ENCODE measurements around the gene CKLF.
"Not testable (repeated sequence)": the region's sequence is repeated elsewhere in the genome, so short reads cannot be mapped to it uniquely, and the experiment has no call there.

The CKLF gene, protein sequence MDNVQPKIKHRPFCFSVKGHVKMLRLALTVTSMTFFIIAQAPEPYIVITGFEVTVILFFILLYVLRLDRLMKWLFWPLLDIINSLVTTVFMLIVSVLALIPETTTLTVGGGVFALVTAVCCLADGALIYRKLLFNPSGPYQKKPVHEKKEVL

GRCh38 chr16:66552286-66553177 lies at the start of gene CKLF:
Gene CKLF (plus strand): TSS chr16:66552576. CDS start chr16:66552716, 140 bp downstream.
- peak; percentile 72 for DNase-seq (ENCODE audit: low read depth)

GRCh38 chr16:66503030-66503429 lies 49.3 kb upstream of the CKLF start:
- DNase-seq (ENCODE audit: low read depth), result no peak

- no peak for DNase-seq (ENCODE audit: low read depth)
Observed at GRCh38 chr16:66503612-66504011, 48.8 kb upstream of the CKLF start.

DNA sequence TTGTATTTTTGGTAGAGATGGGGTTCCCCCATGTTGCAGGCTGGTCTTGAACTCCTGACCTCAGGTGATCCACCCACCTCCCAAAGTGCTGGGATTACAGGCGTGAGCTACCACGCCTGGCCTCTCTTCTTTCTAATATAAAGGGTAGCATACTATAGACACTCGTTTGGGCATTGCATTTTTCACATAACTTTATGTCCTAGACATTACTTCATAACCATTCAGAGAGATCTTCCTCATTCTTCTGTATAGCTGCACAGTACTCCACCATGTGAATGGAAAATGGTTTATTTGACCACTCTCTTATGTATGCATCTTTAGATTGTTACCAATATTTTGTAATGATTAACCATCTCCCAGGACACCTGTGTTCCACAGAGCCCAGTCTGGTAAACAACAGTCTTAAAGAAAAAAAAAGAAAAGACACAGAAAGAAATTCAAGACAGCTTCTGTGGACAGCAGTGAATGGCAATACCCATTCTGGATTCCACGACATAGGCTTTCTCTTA lies 44.6 kb upstream of the CKLF start:
- DNase-seq (ENCODE audit: low read depth), result no peak

GRCh38 chr16:66508248-66508913 lies 44.0 kb upstream of the CKLF start:
- DNase-seq (ENCODE audit: low read depth), result no peak

DNA sequence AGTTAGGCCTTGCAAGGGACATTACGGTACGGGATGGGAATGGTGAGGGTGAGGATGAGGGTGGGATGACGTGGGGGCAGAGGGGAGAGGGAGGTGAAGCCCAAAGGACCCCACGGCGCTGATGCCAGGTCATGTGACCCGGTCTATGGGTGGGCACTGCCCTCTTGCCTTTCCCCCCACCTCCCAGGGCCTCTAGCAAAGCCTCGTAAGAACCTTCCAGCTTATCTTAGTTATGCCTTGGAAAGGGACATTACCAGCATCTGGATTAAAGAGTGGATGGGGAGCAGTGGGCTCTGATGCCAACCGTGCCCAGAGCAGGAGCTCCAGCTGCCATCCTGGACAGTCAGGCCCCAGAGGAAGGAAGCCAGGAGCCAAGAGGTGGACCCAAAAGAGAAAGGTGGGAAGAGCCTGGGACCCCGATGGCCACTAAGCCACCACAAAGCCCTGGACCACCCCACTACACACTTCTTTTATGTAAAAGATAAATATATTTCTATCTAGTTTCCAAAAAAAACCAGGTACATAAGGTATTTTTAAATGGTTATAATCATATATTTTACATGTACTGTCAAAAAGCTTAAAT lies 43.4 kb upstream of the CKLF start:
- no peak for DNase-seq (ENCODE audit: low read depth)

- no peak for DNase-seq (ENCODE audit: low read depth)
Observed at GRCh38 chr16:66509576-66509975, 42.8 kb upstream of the CKLF start.

- DNase-seq (ENCODE audit: low read depth), result no peak
Observed at GRCh38 chr16:66510298-66510697, 42.1 kb upstream of the CKLF start.

DNA sequence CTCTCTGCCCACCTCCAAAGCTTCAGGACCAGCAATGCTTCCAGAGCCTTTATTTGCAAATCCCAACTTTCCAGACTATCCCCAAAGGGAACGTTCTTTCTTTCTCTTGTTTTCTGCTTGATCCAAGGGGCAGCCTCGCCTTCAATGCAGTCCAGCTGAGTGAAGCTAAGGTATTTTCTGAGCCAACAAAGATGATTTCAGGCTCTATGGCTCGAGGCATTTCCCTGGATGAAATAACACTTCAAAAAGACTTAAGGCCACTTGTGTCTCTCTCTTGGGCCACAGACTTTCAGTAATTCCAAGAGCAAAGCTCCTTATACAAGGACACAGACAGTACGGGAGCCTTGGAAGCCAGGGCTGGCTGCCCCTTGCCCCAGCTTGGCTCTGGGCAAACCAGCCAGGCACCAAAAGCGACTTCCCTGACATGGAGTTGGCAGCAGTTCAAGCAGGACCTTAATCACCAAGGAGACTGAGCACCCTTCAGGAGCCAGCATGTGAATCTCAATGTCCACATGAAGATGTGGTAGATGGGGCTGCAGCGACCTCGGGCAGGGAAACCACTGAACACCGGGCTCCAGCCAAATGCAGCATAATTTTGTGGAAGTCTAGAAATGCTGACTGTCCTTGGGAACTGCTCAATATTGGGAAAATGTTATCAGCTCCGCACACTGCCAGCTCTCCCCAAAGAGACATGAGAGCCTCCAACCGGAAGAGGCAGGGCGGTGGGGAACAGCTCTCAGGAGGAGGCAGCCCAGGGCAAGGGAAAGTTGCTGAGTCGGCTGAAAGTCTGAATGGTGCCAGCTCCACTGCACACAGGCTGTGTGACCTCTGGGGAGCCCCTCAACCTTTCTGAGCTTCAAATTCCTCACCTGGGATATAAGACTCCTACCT lies 41.4 kb upstream of the CKLF start:
- no peak for DNase-seq (ENCODE audit: low read depth)

DNA sequence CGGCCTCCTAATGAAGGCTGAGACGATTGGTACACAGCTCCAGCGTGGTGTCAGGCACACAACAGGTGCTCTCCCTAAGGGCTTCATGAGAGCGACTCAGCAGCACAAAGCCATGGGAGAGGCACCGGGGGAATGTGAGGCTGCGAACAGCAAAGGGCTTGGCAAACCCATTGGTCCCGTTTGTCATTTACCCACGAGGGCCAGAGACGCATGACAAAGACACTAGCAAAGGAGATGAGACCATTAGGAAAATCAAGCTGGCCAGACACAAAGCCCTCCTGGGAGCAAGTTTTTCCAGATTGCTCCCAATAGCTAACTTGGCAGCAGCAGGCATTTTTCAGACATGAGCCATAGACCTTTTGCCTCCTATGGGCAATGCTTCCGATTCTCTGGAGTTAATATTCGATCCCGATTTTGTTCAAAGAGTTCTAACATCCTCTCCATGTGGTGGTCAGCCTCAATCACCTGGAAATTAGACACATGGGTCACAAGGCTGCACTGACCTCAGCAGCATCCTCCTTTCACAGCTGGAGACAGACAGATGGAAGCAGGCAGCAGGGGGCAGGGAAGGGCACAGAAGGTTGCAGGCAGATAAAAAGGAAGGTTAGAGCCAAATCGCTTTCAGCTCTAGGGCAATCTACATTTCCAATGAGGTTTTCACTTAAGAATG lies 40.6 kb upstream of the CKLF start:
- peak; percentile 51 for DNase-seq (ENCODE audit: low read depth)

- DNase-seq (ENCODE audit: low read depth), result no peak
Observed at GRCh38 chr16:66512272-66513110, 39.9 kb upstream of the CKLF start.

GRCh38 chr16:66513111-66513723 lies 39.2 kb upstream of the CKLF start:
- no peak for DNase-seq (ENCODE audit: low read depth)

DNA sequence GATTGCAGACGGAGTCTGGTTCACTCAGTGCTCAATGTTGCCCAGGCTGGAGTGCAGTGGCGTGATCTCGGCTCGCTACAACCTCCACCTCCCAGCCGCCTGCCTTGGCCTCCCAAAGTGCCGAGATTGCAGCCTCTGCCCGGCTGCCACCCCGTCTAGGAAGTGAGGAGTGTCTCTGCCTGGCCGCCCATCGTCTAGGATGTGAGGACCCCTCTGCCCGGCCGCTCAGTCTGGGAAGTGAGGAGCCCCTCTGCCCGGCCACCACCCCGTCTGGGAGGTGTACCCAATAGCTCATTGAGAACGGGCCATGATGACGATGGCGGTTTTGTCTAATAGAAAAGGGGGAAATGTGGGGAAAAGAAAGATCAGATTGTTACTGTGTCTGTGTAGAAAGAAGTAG lies 38.0 kb upstream of the CKLF start:
- not testable (repeated sequence) for DNase-seq (ENCODE audit: low read depth)

- DNase-seq (ENCODE audit: low read depth), result not testable (repeated sequence)
Observed at GRCh38 chr16:66514980-66515595, 37.3 kb upstream of the CKLF start.

DNA sequence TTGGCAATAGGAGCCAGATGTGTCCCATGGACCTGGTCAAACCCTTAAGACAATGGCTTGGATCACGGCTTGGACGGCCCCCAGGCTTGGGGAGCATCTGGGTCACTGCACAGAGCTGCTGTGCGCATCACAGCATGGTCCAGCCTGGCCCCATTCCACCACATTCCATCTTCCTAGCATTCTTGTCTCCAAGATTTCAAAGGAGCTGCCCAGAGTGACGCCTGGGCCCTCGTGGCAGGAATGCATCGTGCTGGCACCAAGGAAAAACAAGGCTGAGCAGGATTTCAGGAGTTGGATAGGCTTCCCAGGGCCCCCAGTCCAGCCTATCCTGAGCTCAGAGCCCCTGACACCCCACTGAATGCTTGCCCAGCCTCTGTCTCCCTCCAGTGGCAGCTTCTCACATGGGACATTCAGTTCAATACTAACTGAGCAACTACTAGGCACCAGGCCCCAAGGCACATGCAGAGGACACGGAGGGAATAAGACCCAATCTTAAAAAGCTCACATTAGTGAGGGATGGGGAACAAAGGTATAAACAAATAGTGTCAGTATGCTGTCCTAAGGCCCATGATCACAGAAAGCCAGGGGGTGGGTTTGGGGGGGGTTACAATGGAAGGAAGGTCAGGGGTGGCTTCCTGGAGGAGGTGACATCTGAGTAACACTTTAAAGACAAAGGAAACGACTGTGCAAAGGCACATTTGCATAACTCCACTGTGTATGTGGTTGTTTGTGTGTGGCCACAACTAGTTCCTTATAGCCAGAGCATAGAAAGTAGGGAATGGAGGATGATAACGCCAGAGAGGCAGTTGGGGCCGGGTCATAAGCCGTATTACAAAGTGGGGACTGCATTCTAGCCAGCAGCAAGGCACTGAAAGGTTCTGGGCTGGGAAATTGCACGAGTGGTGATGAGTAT lies 36.5 kb upstream of the CKLF start:
- no peak for DNase-seq (ENCODE audit: low read depth)

DNA sequence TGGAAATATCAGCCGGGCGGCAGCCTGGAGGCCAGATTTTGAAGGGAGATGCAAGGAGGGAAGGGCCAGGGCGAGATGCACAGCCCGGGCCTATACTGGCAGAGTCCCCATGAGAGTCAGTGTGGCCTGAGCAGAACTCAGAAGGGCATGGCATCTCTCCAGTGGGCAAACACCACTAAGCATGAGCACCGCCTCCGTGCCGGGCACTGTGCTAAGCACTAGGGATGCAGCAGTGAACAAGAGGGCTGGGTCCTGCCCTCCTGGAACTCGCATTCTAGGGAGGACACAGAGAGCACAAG lies 35.9 kb upstream of the CKLF start:
- DNase-seq (ENCODE audit: low read depth), result no peak

DNA sequence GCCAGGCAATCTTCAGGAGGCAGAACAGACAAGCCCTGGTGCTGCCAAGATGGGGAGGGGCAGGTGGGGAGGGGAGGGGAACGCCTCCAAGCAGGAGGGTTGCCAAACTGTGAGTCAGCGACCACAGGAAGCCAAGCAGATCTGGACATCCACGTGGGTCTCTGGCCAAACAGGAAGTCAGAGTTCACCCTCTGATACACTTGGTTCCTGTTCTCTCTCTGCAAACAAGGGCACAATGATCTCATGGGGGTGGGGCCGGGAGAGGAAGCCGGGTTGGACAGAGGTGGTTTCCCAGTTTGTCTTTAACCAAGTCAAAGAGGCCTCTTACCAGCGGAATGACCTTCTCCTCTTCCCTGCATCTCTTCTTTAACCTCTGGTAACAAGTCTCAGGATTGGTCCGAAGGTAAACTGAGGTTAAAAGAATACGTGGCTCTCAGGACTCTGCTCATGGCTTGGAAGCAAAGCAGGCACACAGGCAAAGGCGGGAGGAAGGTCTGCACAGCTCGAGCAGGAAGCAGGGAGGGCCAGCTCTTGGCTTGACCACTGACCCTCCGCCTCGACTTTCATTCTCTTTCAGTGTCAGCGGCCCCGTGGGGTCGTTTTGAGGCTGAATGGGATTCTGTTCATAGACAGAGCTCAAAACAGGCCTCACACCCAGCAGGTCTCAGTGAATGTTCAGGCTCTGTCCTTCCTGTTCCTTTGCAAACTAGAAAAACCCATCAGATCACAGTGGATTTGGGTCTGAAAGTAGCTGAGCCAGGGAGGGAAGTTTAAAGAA lies 35.4 kb upstream of the CKLF start:
- peak; percentile 97 for DNase-seq (ENCODE audit: low read depth)

All from GM04504 (cell line).